GM19372 (cell line): ENCODE measurements around the gene MDM2.
"Not testable (repeated sequence)": the region's sequence is repeated elsewhere in the genome, so short reads cannot be mapped to it uniquely, and the experiment has no call there.

Experiments
- ATAC-seq: cut with Tn5 transposase; IDR thresholded peaks from one replicate; pipeline ENCODE4 v1.9.1; 2021; ENCODE audit warnings: mild to moderate bottlenecking, low read depth, moderate library complexity; ENCODE audit not compliant: unreplicated experiment

Gene MDM2

GRCh38 chr12:68844788-68845695 lies 37.1 kb downstream of the MDM2 start:
- ATAC-seq: no peak

DNA sequence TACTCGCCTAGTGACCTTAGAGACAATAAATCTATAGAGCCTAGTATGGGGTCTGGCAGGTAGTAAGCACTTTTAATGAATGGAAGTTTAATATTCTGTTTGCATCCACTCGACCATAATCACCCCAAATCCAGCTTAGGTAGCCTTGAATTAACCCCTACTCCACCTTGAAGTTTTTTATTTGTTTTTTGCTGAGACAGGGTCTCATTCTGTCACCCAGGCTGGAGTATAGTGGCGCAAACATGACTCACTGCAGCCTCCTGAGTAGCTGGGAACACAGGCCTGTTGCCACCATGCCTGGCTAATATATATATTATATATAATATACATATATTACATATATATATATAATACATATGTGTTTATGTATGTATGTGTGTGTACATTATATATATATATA lies 38.8 kb downstream of the MDM2 start:
- no peak for ATAC-seq

- no peak for ATAC-seq
Observed at GRCh38 chr12:68850390-68850789, 42.4 kb downstream of the MDM2 start.

GRCh38 chr12:68851592-68852306 lies 43.8 kb downstream of the MDM2 start:
- no peak for ATAC-seq

DNA sequence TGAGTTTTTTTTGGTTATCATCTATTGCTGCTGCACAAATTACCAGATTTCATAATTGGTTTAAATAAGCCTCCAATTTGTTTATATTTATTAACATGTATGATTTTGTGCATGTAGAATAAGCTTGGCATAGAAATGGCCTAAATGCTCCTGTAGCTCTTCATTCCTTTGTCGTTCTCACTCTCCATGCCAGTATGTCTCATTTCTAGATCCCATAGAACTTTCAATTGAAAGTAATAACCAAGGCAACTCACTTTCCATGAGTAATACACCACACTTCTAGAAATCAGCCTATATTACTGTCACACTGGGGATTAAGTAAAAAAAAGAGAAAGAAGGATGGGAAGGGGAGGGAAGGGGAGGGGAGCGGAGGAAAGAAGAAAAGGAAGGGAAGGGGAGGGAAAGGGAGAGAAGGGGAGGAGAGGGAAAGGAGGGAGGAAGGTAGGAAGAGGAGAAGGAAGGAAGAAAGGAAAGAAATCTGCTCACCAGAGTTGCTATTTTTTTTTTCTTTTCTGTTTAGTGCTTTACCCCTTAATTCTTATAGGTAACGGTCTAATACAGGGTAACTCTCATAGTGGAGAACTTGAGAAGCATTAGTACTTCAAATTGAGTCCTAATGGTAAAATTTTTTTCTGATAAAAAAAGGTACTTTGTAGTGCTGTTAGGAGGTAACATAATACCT lies 45.6 kb downstream of the MDM2 start:
- no peak for ATAC-seq

DNA sequence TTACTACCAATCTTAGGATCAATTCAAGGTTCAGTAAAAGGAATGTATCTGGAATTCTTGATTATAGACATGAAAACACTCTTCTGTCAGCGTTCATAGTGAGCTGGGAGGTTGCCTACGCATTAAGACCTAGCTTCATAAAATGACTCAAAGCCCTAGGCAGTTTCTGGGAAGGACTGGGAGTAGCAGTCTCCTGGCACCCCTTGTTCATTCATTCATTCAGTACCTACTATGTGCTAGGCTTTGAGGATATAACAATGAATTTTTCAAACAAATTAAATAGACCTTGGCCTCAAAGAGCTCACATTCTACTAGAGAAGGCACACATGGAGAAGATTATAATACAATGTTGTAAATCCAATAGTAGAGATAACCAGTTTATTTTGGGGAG lies 46.1 kb downstream of the MDM2 start:
- ATAC-seq: no peak

DNA sequence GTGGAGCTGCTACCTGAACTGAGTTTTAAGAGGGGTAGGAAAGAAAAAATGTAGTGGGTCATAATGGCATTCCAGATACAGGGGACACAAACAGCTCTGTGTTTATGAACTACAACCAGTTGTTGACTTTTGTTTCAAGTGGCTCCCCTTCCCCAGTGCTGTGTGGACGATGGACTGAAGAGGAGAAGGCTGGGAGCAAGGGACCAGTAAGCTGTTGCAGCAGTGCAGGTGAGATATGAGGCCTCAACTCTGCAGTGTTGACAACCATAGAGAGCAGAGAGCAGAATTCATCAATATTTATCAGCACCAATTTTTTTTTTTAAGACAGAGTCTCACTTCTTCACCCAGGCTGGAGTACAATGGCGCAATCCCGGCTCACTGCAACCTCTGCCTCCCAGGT lies 46.6 kb downstream of the MDM2 start:
- ATAC-seq: no peak

DNA sequence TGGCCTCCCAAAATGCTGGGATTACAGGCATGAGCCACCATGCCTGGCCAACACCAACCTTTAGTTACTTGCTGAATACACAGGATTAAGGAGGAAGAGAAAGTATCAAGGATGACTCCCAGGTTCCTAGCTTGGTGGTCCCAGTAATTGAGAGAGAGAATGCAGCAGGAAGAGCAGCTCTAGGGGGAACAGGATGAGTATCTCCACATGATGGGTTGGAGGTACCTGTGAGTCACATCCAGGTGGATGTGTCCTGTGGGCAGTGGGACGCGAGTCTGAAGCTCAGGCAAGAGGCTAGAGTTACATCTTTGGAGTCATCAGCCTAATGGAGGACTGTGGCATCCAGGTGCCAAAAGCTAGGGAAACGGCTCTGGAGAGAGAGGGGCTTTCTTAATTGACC lies 47.1 kb downstream of the MDM2 start:
- ATAC-seq: no peak

DNA sequence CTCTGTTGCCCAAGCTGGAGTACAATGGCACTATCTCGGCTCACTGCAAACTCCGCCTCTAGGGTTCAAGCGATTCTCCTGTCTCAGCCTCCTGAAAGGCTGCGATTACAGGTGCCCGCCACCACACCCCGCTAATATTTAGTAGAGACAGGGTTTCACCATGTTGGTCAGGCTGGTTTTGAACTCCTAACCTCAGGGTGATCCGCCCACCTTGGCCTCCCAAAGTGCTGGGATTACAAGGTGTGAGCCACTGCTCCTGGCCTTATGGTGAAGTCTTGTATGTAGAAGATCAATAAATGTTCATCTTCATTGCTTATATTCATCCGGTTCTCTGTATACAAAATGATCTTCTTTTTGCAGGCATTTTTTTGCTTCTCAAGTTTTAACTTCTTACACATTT lies 47.8 kb downstream of the MDM2 start:
- ATAC-seq: no peak

DNA sequence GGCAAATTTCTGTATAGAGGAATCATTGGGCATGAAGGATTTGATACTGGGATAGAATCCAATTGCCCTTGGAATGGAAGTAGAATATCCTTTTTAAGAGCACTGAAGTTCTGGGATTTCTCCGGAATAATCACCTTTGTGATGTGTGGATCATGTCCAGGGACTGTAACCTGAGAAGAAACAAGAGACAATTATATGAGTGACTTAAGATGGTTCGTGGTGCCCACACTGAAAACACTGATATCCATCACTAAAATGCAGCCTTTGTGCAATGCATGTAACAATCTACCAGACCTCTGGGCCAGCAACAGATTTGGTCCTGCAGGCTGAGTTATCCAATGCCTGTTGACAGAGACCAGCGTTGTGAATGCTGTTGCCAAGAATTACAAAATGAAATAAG lies 48.5 kb downstream of the MDM2 start:
- ATAC-seq: no peak

- ATAC-seq: no peak
Observed at GRCh38 chr12:68861890-68862289, 53.9 kb downstream of the MDM2 start.

GRCh38 chr12:68863109-68863770 lies 55.3 kb downstream of the MDM2 start:
- ATAC-seq: no peak

DNA sequence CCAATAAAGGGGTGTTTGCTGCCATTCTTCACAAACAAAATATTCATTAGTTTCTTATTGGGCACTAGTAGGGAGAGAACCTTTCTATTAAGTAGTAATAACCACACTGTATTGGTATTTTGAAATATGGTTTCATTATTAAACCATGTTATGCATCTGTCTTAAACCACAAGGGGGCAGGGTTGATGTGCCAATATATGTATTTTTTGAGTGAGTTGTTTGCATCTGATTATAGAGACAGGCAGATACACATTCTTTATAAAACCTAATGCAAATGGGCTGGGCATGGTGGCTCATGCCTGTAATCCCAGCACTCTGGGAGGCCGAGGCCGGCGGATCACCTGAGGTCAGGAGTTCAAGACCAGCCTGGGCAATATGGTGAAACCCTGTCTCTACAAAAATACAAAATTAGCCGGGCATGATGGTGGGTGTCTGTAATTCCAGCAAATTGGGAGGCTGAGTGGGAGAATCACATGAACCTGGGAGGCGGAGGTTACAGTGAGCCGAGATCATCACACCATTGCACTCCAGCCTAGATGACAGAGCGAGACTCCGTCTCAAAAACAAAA lies 56.0 kb downstream of the MDM2 start:
- ATAC-seq: not testable (repeated sequence)

DNA sequence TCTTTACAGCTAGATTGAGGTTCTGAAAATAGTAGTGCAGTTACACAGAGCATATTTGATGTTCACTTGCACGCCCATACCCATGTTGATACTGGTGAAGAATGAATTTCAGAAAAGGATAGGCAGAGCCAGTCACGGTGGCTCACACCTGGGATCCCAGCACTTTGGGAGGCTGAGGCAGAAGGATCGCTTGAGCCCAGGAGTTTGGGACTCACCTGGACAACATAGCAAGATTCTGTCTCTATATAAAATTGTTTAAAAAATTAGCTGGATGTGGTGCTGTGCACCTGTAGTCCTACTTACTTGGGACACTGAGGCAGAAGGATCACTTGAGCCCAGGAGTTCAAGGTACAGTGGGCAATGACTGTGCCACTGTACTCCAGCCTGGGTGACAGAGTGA lies 56.6 kb downstream of the MDM2 start:
- no peak for ATAC-seq

- ATAC-seq: no peak
Observed at GRCh38 chr12:68865399-68866164, 57.6 kb downstream of the MDM2 start.

GRCh38 chr12:68866950-68867349 lies 59.0 kb downstream of the MDM2 start:
- ATAC-seq: no peak

- ATAC-seq: no peak
Observed at GRCh38 chr12:68867606-68868005, 59.6 kb downstream of the MDM2 start.

GRCh38 chr12:68868043-68868790 lies 60.2 kb downstream of the MDM2 start:
- ATAC-seq: no peak

- no peak for ATAC-seq
Observed at GRCh38 chr12:68870011-68870410, 62.0 kb downstream of the MDM2 start.
